ENCODE measurements around the gene PADI4. TPM values are rescaled to one million over a fixed set of nuclear protein-coding genes. Genes with fewer than 3 reads are reported as not detected.

Gene PADI4
- total RNA-seq, 1 experiment from 2014 or later = 0.26 TPM

GRCh38 chr1:17348593-17349234, 40.7 kb downstream of the PADI4 start (continued):
- TF ChIP-seq, protein P1, sequence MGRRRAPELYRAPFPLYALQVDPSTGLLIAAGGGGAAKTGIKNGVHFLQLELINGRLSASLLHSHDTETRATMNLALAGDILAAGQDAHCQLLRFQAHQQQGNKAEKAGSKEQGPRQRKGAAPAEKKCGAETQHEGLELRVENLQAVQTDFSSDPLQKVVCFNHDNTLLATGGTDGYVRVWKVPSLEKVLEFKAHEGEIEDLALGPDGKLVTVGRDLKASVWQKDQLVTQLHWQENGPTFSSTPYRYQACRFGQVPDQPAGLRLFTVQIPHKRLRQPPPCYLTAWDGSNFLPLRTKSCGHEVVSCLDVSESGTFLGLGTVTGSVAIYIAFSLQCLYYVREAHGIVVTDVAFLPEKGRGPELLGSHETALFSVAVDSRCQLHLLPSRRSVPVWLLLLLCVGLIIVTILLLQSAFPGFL (CRISPR knock-in tag; IDR thresholded peaks at IDR 0.05; ENCODE audit: borderline replicate concordance) = no peak
- TF ChIP-seq ZNF396 (CRISPR knock-in tag; IDR thresholded peaks at IDR 0.05; ENCODE audit: borderline replicate concordance) (no peak), GRHL2 (CRISPR knock-in tag; IDR thresholded peaks at IDR 0.05; ENCODE audit: insufficient replicate concordance, severe bottlenecking) (no peak), ZNF219 (CRISPR knock-in tag; IDR thresholded peaks at IDR 0.05; ENCODE audit: borderline replicate concordance) (no peak), IRF2 (CRISPR knock-in tag; IDR thresholded peaks at IDR 0.05; ENCODE audit: borderline replicate concordance, low read depth) (no peak)

- Mint-ChIP-seq H3K36me3 (no peaks in the 10 kb centered on the region), H3K27me3 (ENCODE audit: low read depth) (peaks cover 3% of the 10 kb centered on the region; the same call in 1 of the 2 replicates), H3K27ac (no peak overlapping the region), H3K4me1 (peaks cover 4% of the 10 kb centered on the region; the same call in 1 of the 2 replicates), H3K9me3 (peaks cover 5% of the 10 kb centered on the region; the same call in 1 of the 2 replicates), H3K4me3 (no peak overlapping the region)
- CTCF ChIA-PET = interaction anchor here (0.8 to 2.2 kb wide), 2 partner anchors 9 to 14 kb away, joined by 3 to 8 read pairs; no protein-coding TSS in a partner anchor
- POLR2A ChIA-PET = no interaction called here
- TF ChIP-seq, protein P2, sequence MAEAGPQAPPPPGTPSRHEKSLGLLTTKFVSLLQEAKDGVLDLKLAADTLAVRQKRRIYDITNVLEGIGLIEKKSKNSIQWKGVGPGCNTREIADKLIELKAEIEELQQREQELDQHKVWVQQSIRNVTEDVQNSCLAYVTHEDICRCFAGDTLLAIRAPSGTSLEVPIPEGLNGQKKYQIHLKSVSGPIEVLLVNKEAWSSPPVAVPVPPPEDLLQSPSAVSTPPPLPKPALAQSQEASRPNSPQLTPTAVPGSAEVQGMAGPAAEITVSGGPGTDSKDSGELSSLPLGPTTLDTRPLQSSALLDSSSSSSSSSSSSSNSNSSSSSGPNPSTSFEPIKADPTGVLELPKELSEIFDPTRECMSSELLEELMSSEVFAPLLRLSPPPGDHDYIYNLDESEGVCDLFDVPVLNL (CRISPR knock-in tag; IDR thresholded peaks at IDR 0.05; ENCODE audit: borderline replicate concordance, low read depth) = no peak
- no peak for TF ChIP-seq PRRX2 (CRISPR knock-in tag; IDR thresholded peaks at IDR 0.05)
- ATAC-seq = no peak
- DNase-seq (ENCODE audit: low spot score) = no peak
Observed at GRCh38 chr1:17350083-17350482, 42.1 kb downstream of the PADI4 start.

- ATAC-seq (no peak), DNase-seq (ENCODE audit: low spot score) (no peak)
- Mint-ChIP-seq H3K36me3 (no peaks in the 10 kb centered on the region), H3K4me3 (no peak overlapping the region), H3K9me3 (no peaks in the 10 kb centered on the region), H3K27ac (no peak overlapping the region; the same call in 1 of the 2 replicates), H3K27me3 (ENCODE audit: low read depth) (peaks cover 3% of the 10 kb centered on the region; the same call in 1 of the 2 replicates), H3K4me1 (peaks cover 4% of the 10 kb centered on the region; the same call in 1 of the 2 replicates)
- ChIA-PET POLR2A (no interaction called here), CTCF (interaction anchor here (0.7 to 2.2 kb wide), 2 partner anchors 15 to 116 kb away, joined by 4 to 8 read pairs; no protein-coding TSS in a partner anchor)
- TF ChIP-seq GRHL2 (CRISPR knock-in tag; IDR thresholded peaks at IDR 0.05; ENCODE audit: insufficient replicate concordance, severe bottlenecking) (no peak), PRRX2 (CRISPR knock-in tag; IDR thresholded peaks at IDR 0.05) (no peak), SMAD3 (CRISPR knock-in tag; IDR thresholded peaks at IDR 0.05; ENCODE audit: borderline replicate concordance) (no peak), ETV6 (CRISPR knock-in tag; IDR thresholded peaks at IDR 0.05) (no peak), PRDM15 (CRISPR knock-in tag; IDR thresholded peaks at IDR 0.05) (no peak), CREM (CRISPR knock-in tag; IDR thresholded peaks at IDR 0.05) (no peak), ZBTB21 (CRISPR knock-in tag; IDR thresholded peaks at IDR 0.05; ENCODE audit: borderline replicate concordance) (no peak), IRF1 (CRISPR knock-in tag; IDR thresholded peaks at IDR 0.05) (no peak), AR (CRISPR knock-in tag; IDR thresholded peaks at IDR 0.05) (no peak), ZNF396 (CRISPR knock-in tag; IDR thresholded peaks at IDR 0.05; ENCODE audit: borderline replicate concordance) (no peak), ZNF138 (CRISPR knock-in tag; conservative IDR thresholded peaks at IDR 0.05) (no peak), TCF7 (CRISPR knock-in tag; IDR thresholded peaks at IDR 0.05; ENCODE audit: low read depth) (no peak), E2F1 (CRISPR knock-in tag; IDR thresholded peaks at IDR 0.05) (no peak), NR3C1 (CRISPR knock-in tag; conservative IDR thresholded peaks at IDR 0.05; ENCODE audit: low read depth) (no peak)
- TF ChIP-seq, protein P3, sequence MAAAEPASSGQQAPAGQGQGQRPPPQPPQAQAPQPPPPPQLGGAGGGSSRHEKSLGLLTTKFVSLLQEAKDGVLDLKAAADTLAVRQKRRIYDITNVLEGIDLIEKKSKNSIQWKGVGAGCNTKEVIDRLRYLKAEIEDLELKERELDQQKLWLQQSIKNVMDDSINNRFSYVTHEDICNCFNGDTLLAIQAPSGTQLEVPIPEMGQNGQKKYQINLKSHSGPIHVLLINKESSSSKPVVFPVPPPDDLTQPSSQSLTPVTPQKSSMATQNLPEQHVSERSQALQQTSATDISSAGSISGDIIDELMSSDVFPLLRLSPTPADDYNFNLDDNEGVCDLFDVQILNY (CRISPR knock-in tag; IDR thresholded peaks at IDR 0.05) = no peak
Observed at GRCh38 chr1:17350928-17351446, 43.0 kb downstream of the PADI4 start.
